GM21526 (cell line): ENCODE results near the gene UMAD1.

ENCODE experiments used
- ATAC-seq: cut with Tn5 transposase; IDR thresholded peaks from one replicate; pipeline ENCODE4 v1.9.1; 2021; ENCODE audit warnings: moderate library complexity; ENCODE audit not compliant: unreplicated experiment, low FRiP score

The UMAD1 gene

GRCh38 chr7:7687800-7688199, 47.2 kb downstream of the UMAD1 start:
- no peak for ATAC-seq

- no peak for ATAC-seq
Measured at GRCh38 chr7:7688310-7688709, 47.8 kb downstream of the UMAD1 start.

- ATAC-seq = no peak
Measured at GRCh38 chr7:7688956-7689355, 48.4 kb downstream of the UMAD1 start.

- no peak for ATAC-seq
Measured at GRCh38 chr7:7693881-7694280, 53.3 kb downstream of the UMAD1 start.

GRCh38 chr7:7694542-7694941, 54.0 kb downstream of the UMAD1 start:
- no peak for ATAC-seq

GRCh38 chr7:7695111-7695817, 54.7 kb downstream of the UMAD1 start:
- no peak for ATAC-seq

GRCh38 chr7:7696458-7697119, 56.0 kb downstream of the UMAD1 start:
- ATAC-seq = no peak

GRCh38 chr7:7698930-7699329, 58.4 kb downstream of the UMAD1 start:
- no peak for ATAC-seq

GRCh38 chr7:7699380-7699779, 58.8 kb downstream of the UMAD1 start:
- no peak for ATAC-seq

GRCh38 chr7:7699970-7700369, 59.4 kb downstream of the UMAD1 start:
- no peak for ATAC-seq

- ATAC-seq = no peak
Measured at GRCh38 chr7:7701527-7701926, 61.0 kb downstream of the UMAD1 start.

GRCh38 chr7:7702826-7703225, 62.3 kb downstream of the UMAD1 start:
- no peak for ATAC-seq

- ATAC-seq = no peak
Measured at GRCh38 chr7:7703427-7703826, 62.9 kb downstream of the UMAD1 start.

GRCh38 chr7:7704867-7705266, 64.3 kb downstream of the UMAD1 start:
- ATAC-seq = no peak

- no peak for ATAC-seq
Measured at GRCh38 chr7:7705318-7705717, 64.8 kb downstream of the UMAD1 start.

- peak; percentile 64 for ATAC-seq
Measured at GRCh38 chr7:7706101-7706511, 65.6 kb downstream of the UMAD1 start.

- ATAC-seq = no peak
Measured at GRCh38 chr7:7706556-7707172, 66.1 kb downstream of the UMAD1 start.

- no peak for ATAC-seq
Measured at GRCh38 chr7:7707246-7707645, 66.7 kb downstream of the UMAD1 start.

GRCh38 chr7:7707806-7708205, 67.3 kb downstream of the UMAD1 start:
- no peak for ATAC-seq

- no peak for ATAC-seq
Measured at GRCh38 chr7:7709291-7709690, 68.7 kb downstream of the UMAD1 start.

- no peak for ATAC-seq
Measured at GRCh38 chr7:7710469-7710868, 69.9 kb downstream of the UMAD1 start.

- no peak for ATAC-seq
Measured at GRCh38 chr7:7713730-7714129, 73.2 kb downstream of the UMAD1 start.
